Astrocyte of the spinal cord (primary cell): Measurements from ENCODE around the gene SCN4B.
A peak's percentile ranks its signal among the peaks of the same experiment; 100 is the strongest.

ENCODE experiments used
- DNase-seq: peaks from one replicate; pipeline ENCODE4 v3.0.0; 2011; ENCODE audit warnings: low read depth, low spot score
- H3K4me3 ChIP-seq: 2 replicates; pipeline ENCODE4 v1.5.1; 2011; ENCODE audit warnings: low read depth, mild to moderate bottlenecking, low read length, moderate library complexity
- CTCF ChIP-seq: IDR thresholded peaks from 2 replicates; pipeline ENCODE4 v1.5.1; 2012; ENCODE audit warnings: low read depth, mild to moderate bottlenecking, low read length, inconsistent platforms
- in situ Hi-C: cut with HindIII; loops from 2 replicates; pipeline ENCODE4 v1.10.0; 2017; ENCODE audit warnings: low sequenced_read_pairs

Gene SCN4B, protein sequence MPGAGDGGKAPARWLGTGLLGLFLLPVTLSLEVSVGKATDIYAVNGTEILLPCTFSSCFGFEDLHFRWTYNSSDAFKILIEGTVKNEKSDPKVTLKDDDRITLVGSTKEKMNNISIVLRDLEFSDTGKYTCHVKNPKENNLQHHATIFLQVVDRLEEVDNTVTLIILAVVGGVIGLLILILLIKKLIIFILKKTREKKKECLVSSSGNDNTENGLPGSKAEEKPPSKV

GRCh38 chr11:118152552-118153471, at the start of gene SCN4B:
TSS of gene SCN4B (minus strand) at chr11:118152823. CDS start at chr11:118152673, 150 bp downstream.
- in situ Hi-C loops: no loop called here
- H3K4me3 ChIP-seq: peak within 1 kb of the TSS; percentile 28
- no peak for TF ChIP-seq CTCF
- peak; percentile 18 for DNase-seq

GRCh38 chr11:118201966-118202365, 49.3 kb upstream of the SCN4B start:
- DNase-seq: no peak
- H3K4me3 ChIP-seq: no peak overlapping the region
- no peak for TF ChIP-seq CTCF
- in situ Hi-C loops: no loop called here

DNA sequence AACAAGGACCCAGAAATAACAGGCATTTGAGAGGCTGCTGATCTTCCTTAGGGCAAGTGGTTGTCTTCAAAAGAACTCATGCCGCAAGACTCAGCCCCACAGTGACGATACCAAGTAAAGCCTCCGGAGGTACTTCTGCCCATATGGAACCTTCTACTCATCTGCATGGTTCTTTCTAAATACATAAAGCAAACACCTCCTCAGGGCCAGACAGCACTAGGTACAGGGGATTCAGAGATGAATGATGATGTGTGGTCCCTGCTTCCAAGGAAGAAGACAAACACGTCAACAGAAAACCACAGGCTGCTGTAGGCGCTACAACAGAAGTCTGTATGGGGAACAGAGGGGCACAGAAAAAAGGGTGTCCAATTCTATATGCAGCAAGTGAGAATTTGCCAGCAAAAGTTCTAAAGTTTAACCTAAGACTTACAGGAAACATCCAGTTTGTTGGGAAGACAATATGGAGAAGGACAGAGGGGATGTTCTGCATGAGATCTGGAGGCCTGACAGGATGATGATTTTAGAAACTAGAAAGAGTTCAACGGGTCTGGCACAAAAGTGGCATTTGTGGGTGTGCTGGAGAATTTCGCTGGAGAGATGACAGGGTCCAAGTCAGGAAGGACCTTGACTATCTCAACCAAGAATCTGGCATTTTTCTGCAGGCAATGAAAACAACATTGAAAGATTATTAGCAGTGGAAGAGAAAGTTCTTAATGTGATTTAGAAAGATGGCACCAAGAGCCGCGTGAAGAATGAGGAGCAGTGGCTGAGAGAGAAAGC, 48.5 kb upstream of the SCN4B start:
- no peak for DNase-seq
- H3K4me3 ChIP-seq: no peak overlapping the region
- TF ChIP-seq CTCF: no peak
- in situ Hi-C loops: no loop called here

- no peak for DNase-seq
Observed at GRCh38 chr11:118200497-118200896, 47.9 kb upstream of the SCN4B start.

DNA sequence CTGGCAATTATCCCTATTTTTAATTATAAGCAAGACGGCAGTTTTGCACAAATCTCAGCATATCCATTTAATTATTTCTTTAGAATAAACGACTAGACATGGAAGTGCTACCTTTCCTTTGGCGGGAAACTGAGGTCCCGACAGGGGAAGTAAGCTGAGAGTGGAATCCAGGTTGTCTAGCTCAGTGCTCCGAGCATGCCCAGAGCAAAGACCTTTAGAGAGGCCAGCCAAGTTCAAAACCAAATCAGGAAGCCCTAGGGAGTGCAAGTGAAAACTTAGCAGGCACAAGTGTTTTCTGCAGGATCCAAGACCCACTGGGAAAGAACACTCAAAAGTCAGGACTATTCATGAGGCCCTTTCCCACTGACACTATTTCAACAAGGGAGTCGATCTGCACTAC, 46.5 kb upstream of the SCN4B start:
- DNase-seq: no peak
- H3K4me3 ChIP-seq: no peak overlapping the region
- in situ Hi-C loops: no loop called here
- TF ChIP-seq CTCF: no peak

More at GRCh38 chr11:118200497-118200896, 47.9 kb upstream of the SCN4B start:
- no peak for TF ChIP-seq CTCF
- no peak overlapping the region for H3K4me3 ChIP-seq
- in situ Hi-C loops: no loop called here

DNA sequence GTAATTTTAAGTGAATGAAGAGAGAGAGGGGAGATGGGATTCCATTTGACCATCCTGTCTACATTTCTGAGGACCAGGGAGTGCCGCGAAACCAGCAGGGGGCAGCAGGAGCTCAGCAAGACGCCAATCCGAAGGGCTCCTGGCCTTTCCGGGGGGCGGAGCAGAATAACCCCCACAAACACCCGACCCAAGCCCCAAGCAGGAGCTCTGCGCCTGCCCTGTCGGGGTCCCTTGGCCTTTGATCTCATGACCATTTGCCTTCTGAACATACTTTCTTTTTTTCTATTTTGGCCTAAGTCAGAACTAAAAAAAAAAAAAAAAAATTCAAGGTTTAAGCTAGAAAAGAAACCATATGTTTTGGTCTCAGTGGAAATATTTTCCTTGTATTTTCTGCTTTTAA, 45.7 kb upstream of the SCN4B start:
- DNase-seq: peak; percentile 36
- peak; percentile 87 for TF ChIP-seq CTCF
- in situ Hi-C loops: no loop called here
- no peak overlapping the region for H3K4me3 ChIP-seq
